ENCODE results near the gene KRT74. TPM values are rescaled to one million over a fixed set of nuclear protein-coding genes. Genes with fewer than 3 reads are reported as not detected.

Gene KRT74
- total RNA-seq, 1 donor from 2014 or later: not detected

DNA sequence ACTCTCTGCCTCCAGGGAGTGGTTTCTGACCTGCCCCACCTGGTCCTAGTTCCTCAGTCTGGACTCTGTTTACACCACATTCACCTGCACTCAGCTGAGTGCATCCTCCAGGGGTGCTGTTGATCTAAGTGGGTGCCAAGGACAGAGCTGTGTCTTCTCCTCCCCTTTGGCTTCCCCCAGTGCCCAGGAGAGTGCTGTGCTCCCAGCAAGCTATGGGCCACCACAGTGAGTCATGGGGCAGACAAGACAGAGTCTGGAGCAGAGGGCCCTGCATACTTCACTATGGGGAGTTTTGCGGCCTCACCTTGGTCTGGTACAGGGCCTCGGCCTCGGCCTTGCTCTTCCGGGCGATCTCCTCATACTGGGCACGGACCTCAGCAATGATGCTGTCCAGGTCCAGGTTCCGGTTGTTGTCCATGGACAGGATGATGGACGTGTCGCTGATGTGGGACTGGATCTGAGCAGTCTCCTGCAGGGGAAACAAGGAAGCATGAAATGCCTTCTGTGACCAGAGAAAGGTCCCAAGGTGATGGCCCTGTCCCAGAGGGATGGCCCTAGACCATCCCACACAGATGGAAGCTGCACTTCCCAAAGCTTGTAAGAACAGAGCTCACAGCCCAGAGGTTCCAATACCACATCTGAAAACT is 39.9 kb upstream of the KRT74 start:
- Mint-ChIP-seq H3K4me1 (ENCODE audit: low read depth) (no peaks in the 10 kb centered on the region), H3K9me3 (ENCODE audit: low read depth) (no peaks in the 10 kb centered on the region), H3K27ac (no peak overlapping the region), H3K4me3 (ENCODE audit: low read depth) (no peak overlapping the region), H3K36me3 (ENCODE audit: insufficient read depth) (no peaks in the 10 kb centered on the region), H3K27me3 (peaks cover 77% of the 10 kb centered on the region)
- TF ChIP-seq CTCF (IDR thresholded peaks at IDR 0.05; ENCODE audit: unreplicated experiment): no peak
- DNase-seq (ENCODE audit: low spot score, unreplicated experiment): no peak

DNA sequence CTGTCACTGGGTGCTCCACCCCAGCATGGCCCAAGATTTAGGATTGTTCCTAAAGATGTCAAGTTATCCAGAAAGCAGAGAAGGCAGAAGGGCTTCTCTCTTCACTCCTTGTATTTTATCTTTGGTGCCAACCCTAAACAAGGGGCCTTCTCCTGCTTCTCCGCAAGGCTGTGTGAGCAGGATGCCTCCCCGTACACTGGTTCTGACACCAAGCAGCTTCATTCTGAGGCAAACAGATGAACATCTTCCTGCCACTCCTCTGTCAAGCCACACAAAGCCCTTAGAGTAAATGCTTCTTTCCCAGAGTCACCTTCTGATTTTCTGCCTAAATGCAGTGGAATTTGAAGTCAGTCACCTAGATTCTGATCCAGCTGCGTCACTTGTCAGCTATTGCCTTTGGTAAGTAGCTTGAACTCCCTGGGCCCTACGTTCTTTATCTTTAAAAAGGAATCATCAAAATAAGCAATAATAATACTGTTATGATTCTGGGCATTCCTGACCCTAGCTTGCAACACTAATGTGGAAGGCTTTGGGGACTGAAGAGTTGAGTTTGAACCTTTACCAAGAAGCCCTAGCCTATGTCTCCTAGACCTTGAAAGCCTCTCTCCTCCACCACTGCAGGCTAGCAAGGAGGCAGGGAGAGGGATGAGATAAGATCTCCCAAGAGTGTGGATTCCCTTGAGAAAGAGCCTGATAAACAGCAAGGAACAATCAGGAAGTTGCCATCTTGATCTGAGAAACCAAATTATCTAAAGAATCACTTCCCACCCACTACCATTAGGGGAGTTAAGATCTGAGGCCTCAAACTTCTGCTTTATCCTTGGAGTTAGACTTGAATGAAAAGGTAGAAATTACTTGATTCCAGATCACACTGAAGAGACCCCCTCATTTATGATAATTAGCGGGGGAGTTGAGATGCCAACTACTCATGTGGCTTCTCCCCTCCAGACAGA is 39.1 kb upstream of the KRT74 start:
- no peak for DNase-seq (ENCODE audit: low spot score, unreplicated experiment)
- no peaks in the 10 kb centered on the region for H3K4me1 Mint-ChIP-seq (ENCODE audit: low read depth)
- H3K36me3 Mint-ChIP-seq (ENCODE audit: insufficient read depth): no peaks in the 10 kb centered on the region
- no peaks in the 10 kb centered on the region for H3K9me3 Mint-ChIP-seq (ENCODE audit: low read depth)
- peaks cover 83% of the 10 kb centered on the region for H3K27me3 Mint-ChIP-seq
- no peak overlapping the region for H3K27ac Mint-ChIP-seq
- no peak for TF ChIP-seq CTCF (IDR thresholded peaks at IDR 0.05; ENCODE audit: unreplicated experiment)
- no peak overlapping the region for H3K4me3 Mint-ChIP-seq (ENCODE audit: low read depth)

DNA sequence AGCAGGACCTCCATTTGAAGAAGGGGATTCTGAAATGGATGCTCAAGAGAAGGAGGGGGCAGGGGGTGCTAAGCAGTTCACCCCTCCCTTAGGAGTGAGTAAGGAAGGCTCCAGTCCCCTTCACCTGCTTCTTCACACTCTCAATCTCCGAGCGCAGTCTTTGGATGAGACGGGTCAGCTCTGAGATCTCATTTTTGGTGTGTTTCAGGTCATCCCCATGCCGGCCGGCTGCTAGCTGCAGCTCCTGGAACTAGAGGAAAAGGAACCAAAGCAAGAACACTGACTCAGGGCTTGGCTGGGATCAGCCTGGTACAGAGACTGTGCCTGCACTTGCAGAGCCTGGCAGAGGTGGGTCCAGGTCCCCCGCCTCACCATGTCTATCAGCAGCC is 37.4 kb upstream of the KRT74 start:
- Mint-ChIP-seq H3K27me3 (peaks cover 79% of the 10 kb centered on the region), H3K36me3 (ENCODE audit: insufficient read depth) (no peaks in the 10 kb centered on the region)
- DNase-seq (ENCODE audit: low spot score, unreplicated experiment): no peak

DNA sequence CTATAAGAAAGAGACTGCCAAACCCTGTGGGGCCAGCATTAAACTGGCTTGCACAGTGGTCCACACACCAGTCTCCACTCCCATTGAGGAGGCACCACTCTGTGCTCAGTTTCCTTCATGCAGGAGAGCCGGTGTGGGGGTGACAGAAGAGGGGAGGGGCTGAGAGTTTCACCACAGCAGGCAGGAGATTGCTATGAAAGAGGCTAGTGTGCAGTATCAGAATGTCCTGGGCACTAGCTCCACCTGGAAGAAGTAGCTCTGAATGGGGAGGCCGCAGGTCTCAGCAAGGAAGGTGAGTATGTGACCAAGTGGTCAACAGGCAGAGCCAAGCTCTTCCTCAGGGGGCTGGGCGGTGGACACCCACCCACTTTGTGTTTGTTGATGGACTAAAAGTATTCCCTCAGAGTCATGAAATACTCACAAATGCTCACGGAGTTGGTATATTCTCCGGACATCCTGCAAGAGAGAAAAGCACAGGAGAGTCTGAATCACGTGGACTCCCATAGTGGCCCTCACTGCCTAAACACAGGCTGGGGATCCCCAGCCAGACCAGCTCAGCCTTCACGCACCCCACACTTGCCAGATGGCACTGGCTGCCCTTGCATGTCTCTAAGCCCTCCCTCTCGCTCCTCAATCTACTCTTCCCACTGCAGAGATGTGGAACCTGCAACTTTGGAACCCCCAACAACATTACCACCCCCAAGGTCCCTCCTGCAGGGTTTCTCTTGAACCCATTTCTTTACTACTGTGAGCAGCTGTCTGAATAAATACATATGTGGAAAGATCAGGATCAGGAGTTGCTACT is 35.4 kb upstream of the KRT74 start:
- Mint-ChIP-seq H3K9me3 (ENCODE audit: low read depth) (no peaks in the 10 kb centered on the region), H3K27ac (no peak overlapping the region), H3K36me3 (ENCODE audit: insufficient read depth) (no peaks in the 10 kb centered on the region), H3K4me3 (ENCODE audit: low read depth) (no peak overlapping the region), H3K27me3 (peaks cover 67% of the 10 kb centered on the region), H3K4me1 (ENCODE audit: low read depth) (no peaks in the 10 kb centered on the region)
- no peak for DNase-seq (ENCODE audit: low spot score, unreplicated experiment)
- no peak for TF ChIP-seq CTCF (IDR thresholded peaks at IDR 0.05; ENCODE audit: unreplicated experiment)

More for the DNA sequence above, 37.4 kb upstream of the KRT74 start:
- no peak overlapping the region for H3K27ac Mint-ChIP-seq
- H3K4me1 Mint-ChIP-seq (ENCODE audit: low read depth): no peaks in the 10 kb centered on the region
- no peak for TF ChIP-seq CTCF (IDR thresholded peaks at IDR 0.05; ENCODE audit: unreplicated experiment)
- H3K9me3 Mint-ChIP-seq (ENCODE audit: low read depth): no peaks in the 10 kb centered on the region
- no peak overlapping the region for H3K4me3 Mint-ChIP-seq (ENCODE audit: low read depth)

- peaks cover 63% of the 10 kb centered on the region for H3K27me3 Mint-ChIP-seq
- no peak for DNase-seq (ENCODE audit: low spot score, unreplicated experiment)
- H3K36me3 Mint-ChIP-seq (ENCODE audit: insufficient read depth): no peaks in the 10 kb centered on the region
- TF ChIP-seq CTCF (IDR thresholded peaks at IDR 0.05; ENCODE audit: unreplicated experiment): no peak
- H3K4me3 Mint-ChIP-seq (ENCODE audit: low read depth): no peak overlapping the region
- H3K9me3 Mint-ChIP-seq (ENCODE audit: low read depth): no peaks in the 10 kb centered on the region
- H3K27ac Mint-ChIP-seq: no peak overlapping the region
- H3K4me1 Mint-ChIP-seq (ENCODE audit: low read depth): no peaks in the 10 kb centered on the region
Measured at GRCh38 chr12:52608161-52608560, 34.5 kb upstream of the KRT74 start.

All from progenitor cell of endocrine pancreas (in vitro differentiated cells).